ENCODE measurements around the gene GNG11.

GRCh38 chr7:93948873-93949272, 27.3 kb downstream of the GNG11 start:
- TF ChIP-seq MAFG (CRISPR knock-in tag; IDR thresholded peaks at IDR 0.05) (no peak), SRSF4 (IDR thresholded peaks at IDR 0.05; ENCODE audit: low read depth, low read length, poor library complexity, severe bottlenecking) (no peak), MAFK (conservative IDR thresholded peaks at IDR 0.05 in 1 of 2, IDR thresholded peaks at IDR 0.05 in 1 of 2; ENCODE audit: low read length in 2 of 2) (no peak), EZH2 (conservative IDR thresholded peaks at IDR 0.05; ENCODE audit: low read depth, low read length) (no peak), GATAD2A (CRISPR knock-in tag; IDR thresholded peaks at IDR 0.05) (no peak), CCDC6 (CRISPR knock-in tag; IDR thresholded peaks at IDR 0.05) (no peak), ZFP82 (CRISPR knock-in tag; IDR thresholded peaks at IDR 0.05; ENCODE audit: borderline replicate concordance) (no peak), POLR2A (IDR thresholded peaks at IDR 0.05; ENCODE audit: insufficient read depth in 1 of 2, low read depth in 2 of 2, low read length in 2 of 2) (no peak), JUNB (CRISPR knock-in tag; IDR thresholded peaks at IDR 0.05; ENCODE audit: borderline replicate concordance) (no peak), MTA1 (CRISPR knock-in tag; IDR thresholded peaks at IDR 0.05; ENCODE audit: borderline replicate concordance) (no peak), NBN (conservative IDR thresholded peaks at IDR 0.05) (no peak), PAXIP1 (CRISPR knock-in tag; conservative IDR thresholded peaks at IDR 0.05) (no peak)
